Glutamatergic neuron (in vitro differentiated cells): ENCODE measurements around the gene SPTBN2. TPM values are rescaled to one million over a fixed set of nuclear protein-coding genes. Genes with fewer than 3 reads are reported as not detected.

ENCODE experiments used
- DNase-seq: peaks from one replicate; pipeline ENCODE4 v3.0.0; 2022
- H3K27ac Mint-ChIP-seq: one replicate; pipeline ENCODE4 v1.8.0; 2020; ENCODE audit warnings: mild to moderate bottlenecking, mixed read lengths, inconsistent platforms; ENCODE audit not compliant: unreplicated experiment
- H3K27me3 Mint-ChIP-seq: one replicate; pipeline ENCODE4 v1.8.0; 2020; ENCODE audit warnings: mild to moderate bottlenecking, moderate library complexity, mixed read lengths, inconsistent platforms; ENCODE audit not compliant: unreplicated experiment
- H3K36me3 Mint-ChIP-seq: one replicate; pipeline ENCODE4 v1.8.0; 2020; ENCODE audit warnings: mild to moderate bottlenecking, mixed read lengths, inconsistent platforms; ENCODE audit not compliant: unreplicated experiment
- H3K4me1 Mint-ChIP-seq: one replicate; pipeline ENCODE4 v1.8.0; 2020; ENCODE audit warnings: mild to moderate bottlenecking, low read depth, mixed read lengths, inconsistent platforms; ENCODE audit not compliant: unreplicated experiment
- H3K4me3 Mint-ChIP-seq: one replicate; pipeline ENCODE4 v1.8.0; 2020; ENCODE audit warnings: mild to moderate bottlenecking, mixed read lengths, inconsistent platforms; ENCODE audit not compliant: unreplicated experiment
- H3K9me3 Mint-ChIP-seq: one replicate; pipeline ENCODE4 v1.8.0; 2020; ENCODE audit warnings: mild to moderate bottlenecking, moderate library complexity, mixed read lengths, inconsistent platforms; ENCODE audit not compliant: unreplicated experiment
- CTCF ChIP-seq: fragments of 200-600 bp; sonication (generic); IDR thresholded peaks from one replicate; pipeline ENCODE4 v1.5.0; 2021; ENCODE audit not compliant: partially characterized antibody, unreplicated experiment
- total RNA-seq: library from RNA; stranded (reverse); fragmentation: NEBNext Ultra II Directional; extraction: Animal tissue kit (Norgen Biotek cat#: 25700); gene quantifications from one replicate; pipeline ENCODE4 v1.2.1, GENCODE V29; 2021; ENCODE audit not compliant: unreplicated experiment

Gene SPTBN2
- total RNA-seq, 1 donor from 2014 or later = 371 TPM

- no peak overlapping the region for H3K4me3 Mint-ChIP-seq
- no peaks in the 10 kb centered on the region for H3K9me3 Mint-ChIP-seq
- H3K27ac Mint-ChIP-seq = no peak overlapping the region
- H3K27me3 Mint-ChIP-seq = no peaks in the 10 kb centered on the region
- peaks cover 5% of the 10 kb centered on the region for H3K36me3 Mint-ChIP-seq
- H3K4me1 Mint-ChIP-seq = no peaks in the 10 kb centered on the region
- DNase-seq = no peak
- TF ChIP-seq CTCF = no peak
These were observed 33.1 kb upstream of the SPTBN2 start for GRCh38 chr11:66762088-66762487.

DNA sequence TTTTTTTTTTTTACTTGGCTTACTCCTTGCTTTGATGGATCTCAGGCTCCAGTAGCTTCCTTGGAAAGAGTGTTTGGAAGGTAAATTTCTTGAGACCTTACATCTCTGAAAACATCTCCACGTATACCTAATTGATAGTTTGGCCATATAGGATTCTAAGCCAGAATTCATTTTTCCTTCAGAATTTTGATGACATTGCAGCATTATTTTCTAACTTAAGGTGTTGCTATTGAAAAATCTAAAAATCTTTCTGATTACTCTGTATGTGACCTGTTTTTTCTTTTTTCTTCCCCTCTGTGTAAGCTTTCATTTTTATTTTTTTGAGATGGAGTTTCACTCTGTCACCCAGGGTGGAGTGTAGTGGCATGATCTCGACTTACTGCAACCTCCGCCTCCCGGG is 23.1 kb upstream of the SPTBN2 start:
- no peaks in the 10 kb centered on the region for H3K9me3 Mint-ChIP-seq
- no peak for DNase-seq
- no peak for TF ChIP-seq CTCF
- peaks cover 1% of the 10 kb centered on the region for H3K27me3 Mint-ChIP-seq
- H3K4me1 Mint-ChIP-seq = peaks cover 8% of the 10 kb centered on the region
- H3K4me3 Mint-ChIP-seq = no peak overlapping the region
- H3K27ac Mint-ChIP-seq = no peak overlapping the region
- no peaks in the 10 kb centered on the region for H3K36me3 Mint-ChIP-seq

DNA sequence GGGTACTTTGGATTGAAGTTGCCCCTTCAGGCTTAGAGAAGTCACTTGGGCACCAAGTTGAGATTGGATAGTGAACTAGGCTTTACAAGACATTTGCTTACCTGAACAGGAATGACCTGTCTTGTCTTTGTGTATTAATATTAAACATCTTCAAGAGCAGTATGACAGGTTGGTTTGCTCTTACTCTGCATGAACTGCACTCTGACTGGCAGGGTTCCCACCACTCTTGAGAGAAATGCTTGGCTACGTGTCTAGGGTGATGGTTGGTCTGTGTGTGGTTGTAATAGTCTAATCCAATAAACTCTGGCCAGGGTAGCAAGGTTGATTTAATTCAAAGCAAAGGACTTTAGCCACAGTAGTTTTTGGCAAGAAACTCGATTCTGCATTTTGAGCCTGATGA is 20.1 kb upstream of the SPTBN2 start:
- Mint-ChIP-seq H3K9me3 (peaks cover 3% of the 10 kb centered on the region), H3K27me3 (peaks cover 3% of the 10 kb centered on the region), H3K4me1 (peaks cover 8% of the 10 kb centered on the region), H3K36me3 (no peaks in the 10 kb centered on the region), H3K27ac (no peak overlapping the region), H3K4me3 (no peak overlapping the region)
- no peak for TF ChIP-seq CTCF
- no peak for DNase-seq

DNA sequence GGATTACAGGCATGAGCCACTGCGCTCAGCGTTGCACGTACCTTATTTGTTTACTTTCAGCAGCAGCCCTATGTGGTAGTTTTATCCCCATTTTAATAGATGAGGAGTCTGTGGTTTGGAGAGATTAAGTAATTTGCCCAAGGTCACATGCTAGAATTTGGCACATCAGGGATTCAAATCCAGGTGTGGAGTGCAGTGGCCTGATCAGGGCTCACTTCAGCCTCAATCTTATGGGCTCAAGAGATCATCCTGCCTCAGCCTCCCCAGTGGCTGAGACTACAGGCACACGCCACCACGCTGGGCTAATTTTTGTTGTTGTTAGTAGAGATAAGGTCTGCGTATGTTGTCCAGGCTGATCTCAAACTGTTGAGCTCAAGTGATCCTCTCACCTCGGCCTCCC is 18.5 kb upstream of the SPTBN2 start:
- no peak for TF ChIP-seq CTCF
- Mint-ChIP-seq H3K4me1 (peaks cover 8% of the 10 kb centered on the region), H3K27me3 (peaks cover 3% of the 10 kb centered on the region), H3K9me3 (peaks cover 3% of the 10 kb centered on the region), H3K36me3 (no peaks in the 10 kb centered on the region), H3K27ac (no peak overlapping the region), H3K4me3 (no peak overlapping the region)
- DNase-seq = no peak

- Mint-ChIP-seq H3K4me3 (peak overlapping the region; percentile 97), H3K4me1 (peaks cover 2% of the 10 kb centered on the region), H3K9me3 (peaks cover 3% of the 10 kb centered on the region), H3K27me3 (peaks cover 3% of the 10 kb centered on the region), H3K27ac (no peak overlapping the region), H3K36me3 (peaks cover 5% of the 10 kb centered on the region)
- no peak for DNase-seq
- no peak for TF ChIP-seq CTCF
These were observed 16.6 kb upstream of the SPTBN2 start for GRCh38 chr11:66745356-66746235.
